HCT116 (cell line): ENCODE measurements around the gene SLC6A18. TPM values are rescaled to one million over a fixed set of nuclear protein-coding genes. Genes with fewer than 3 reads are reported as not detected.
"Not testable (repeated sequence)": the region's sequence is repeated elsewhere in the genome, so short reads cannot be mapped to it uniquely, and the experiment has no call there.

Experiments
- ATAC-seq: fragments of 200-7000 bp; cut with Tn5 transposase; 2 replicates; pipeline ENCODE4 v1.9.1; 2020; ENCODE audit warnings: mild to moderate bottlenecking, moderate library complexity
- BruUV-seq: library from RNA; stranded (reverse); fragments of 400-500 nt; replicated peaks from 2 replicates; lab custom pipeline; 2021; lab: Mats Ljungman, UMichigan
- CTCF ChIA-PET: fragments of 300-600 bp; sonication (Branson Sonifier 250); formaldehyde crosslinking; loops from one replicate; lab custom pipeline; 2021; ENCODE audit warnings: antibody characterized with exemption; lab: Charles Lee
- POLR2A ChIA-PET: fragments of 300-600, 350-600 bp; sonication (Branson Sonifier 250); formaldehyde crosslinking; loops from one replicate; lab custom pipeline; 2021; ENCODE audit warnings: antibody characterized with exemption; lab: Charles Lee
- RAD21 ChIA-PET, 2 experiments: fragments of 300-600 bp; sonication (Branson Sonifier 250); formaldehyde crosslinking; loops; one replicate each; lab custom pipeline; 2023; ENCODE audit warnings: low total read pairs in 2 of 2; ENCODE audit not compliant: uncharacterized antibody in 2 of 2, unreplicated experiment in 2 of 2, low non-redundant PET in 1 of 2; lab: Charles Lee
- DNase-seq: peaks from one replicate; pipeline ENCODE4 v3.0.0-alpha.2; 2010; ENCODE audit warnings: low read depth, low spot score
- H2AFZ ChIP-seq: fragments of 200-600 bp; shearing (Covaris generic), sonication (generic); 2 replicates; pipeline ENCODE4 v1.6.1; 2017; ENCODE audit warnings: low read depth, mixed run types, mixed read lengths, antibody characterized with exemption, low read length; ENCODE audit not compliant: poor library complexity, severe bottlenecking
- H3K27ac ChIP-seq: 2 replicates; pipeline ENCODE4 v1.5.1; 2012; ENCODE audit warnings: low read depth, low read length
- H3K27me3 ChIP-seq: fragments of 200-600 bp; sonication (generic); 2 replicates; pipeline ENCODE4 v1.6.1; 2016; ENCODE audit warnings: mixed run types, low read length, mixed read lengths; ENCODE audit not compliant: insufficient read depth
- H3K36me3 ChIP-seq, 2 experiments: fragments of 200-500 bp in 1 of 2; fragments of 200-600 bp in 1 of 2; sonication (Bioruptor generic) in 1 of 2; sonication (generic) in 1 of 2; 2 replicates each; pipeline versions ENCODE4 v1.5.1 to v1.6.1; 2014 to 2016; ENCODE audit warnings: low read length in 2 of 2, inconsistent platforms in 1 of 2, mixed read lengths in 1 of 2, mixed run types in 1 of 2; ENCODE audit not compliant: insufficient read depth in 2 of 2, control insufficient read depth in 1 of 2
- H3K4me1 ChIP-seq, 2 experiments: fragments of 200-600 bp in 1 of 2; sonication (generic) in 1 of 2; 2 replicates each; pipeline versions ENCODE4 v1.5.1 to v1.6.1; 2012 to 2017; ENCODE audit warnings: low read length in 2 of 2, inconsistent platforms in 1 of 2, mild to moderate bottlenecking in 1 of 2, mixed read lengths in 1 of 2, mixed run types in 1 of 2, moderate library complexity in 1 of 2; ENCODE audit not compliant: insufficient read depth in 2 of 2, control insufficient read depth in 1 of 2
- H3K4me2 ChIP-seq: fragments of 200-600 bp; sonication (generic); 2 replicates; pipeline ENCODE4 v1.6.1; 2017; ENCODE audit warnings: mixed run types, low read length, mixed read lengths
- H3K4me3 ChIP-seq, 2 experiments: fragments of 200-600 bp in 1 of 2; sonication (generic) in 1 of 2; replicated peaks in 1 of 2; 2 replicates each; pipeline ENCODE4 v1.5.1; 2011 to 2016; ENCODE audit warnings: low read length in 2 of 2, control low read depth in 1 of 2, low read depth in 1 of 2, mild to moderate bottlenecking in 1 of 2, mixed read lengths in 1 of 2, mixed run types in 1 of 2
- H3K79me2 ChIP-seq: fragments of 200-600 bp; sonication (generic); 2 replicates; pipeline ENCODE4 v1.6.1; 2017; ENCODE audit warnings: mild to moderate bottlenecking, mixed run types, low read length, moderate library complexity, mixed read lengths; ENCODE audit not compliant: insufficient read depth
- H3K9ac ChIP-seq: fragments of 200-600 bp; sonication (generic); 2 replicates; pipeline ENCODE4 v1.6.1; 2016; ENCODE audit warnings: low read length, mixed read lengths
- H3K9me2 ChIP-seq: fragments of 200-600 bp; sonication (generic), shearing (Covaris generic); 2 replicates; pipeline ENCODE4 v1.6.1; 2017; ENCODE audit warnings: mixed run types, mild to moderate bottlenecking, moderate library complexity; ENCODE audit not compliant: insufficient read depth
- H3K9me3 ChIP-seq, 2 experiments: fragments of 200-500 bp in 1 of 2; fragments of 200-600 bp in 1 of 2; sonication (Bioruptor generic) in 1 of 2; sonication (generic) in 1 of 2; 2 replicates each; pipeline ENCODE4 v1.6.1; 2014 to 2017; ENCODE audit warnings: low read length in 2 of 2, mixed read lengths in 2 of 2, inconsistent platforms in 1 of 2, low read depth in 1 of 2, mild to moderate bottlenecking in 1 of 2, mixed run types in 1 of 2, moderate library complexity in 1 of 2; ENCODE audit not compliant: control insufficient read depth in 1 of 2, insufficient read depth in 1 of 2
- H4K20me1 ChIP-seq: fragments of 200-600 bp; sonication (generic), shearing (Covaris generic); 2 replicates; pipeline ENCODE4 v1.6.1; 2017; ENCODE audit warnings: mixed run types, mild to moderate bottlenecking, moderate library complexity; ENCODE audit not compliant: insufficient read depth
- TCF7L2 ChIP-seq: IDR thresholded peaks from 2 replicates; pipeline ENCODE4 v1.7.0; 2011; ENCODE audit warnings: borderline replicate concordance, inconsistent platforms; ENCODE audit not compliant: insufficient read depth, insufficient read length; ENCODE audit errors: extremely low read depth
- intact Hi-C: fragments of 100-400 bp; cut with micrococcal nuclease; formaldehyde crosslinking; loops from 2 replicates; pipeline ENCODE4 v1.10.0; 2022
- total RNA-seq: library from RNA; stranded (reverse); gene quantifications from one replicate; pipeline ENCODE4 v1.2.1, GENCODE V29; 2021; ENCODE audit not compliant: unreplicated experiment

Gene SLC6A18
- total RNA-seq, 1 experiment from 2014 or later = not detected

DNA sequence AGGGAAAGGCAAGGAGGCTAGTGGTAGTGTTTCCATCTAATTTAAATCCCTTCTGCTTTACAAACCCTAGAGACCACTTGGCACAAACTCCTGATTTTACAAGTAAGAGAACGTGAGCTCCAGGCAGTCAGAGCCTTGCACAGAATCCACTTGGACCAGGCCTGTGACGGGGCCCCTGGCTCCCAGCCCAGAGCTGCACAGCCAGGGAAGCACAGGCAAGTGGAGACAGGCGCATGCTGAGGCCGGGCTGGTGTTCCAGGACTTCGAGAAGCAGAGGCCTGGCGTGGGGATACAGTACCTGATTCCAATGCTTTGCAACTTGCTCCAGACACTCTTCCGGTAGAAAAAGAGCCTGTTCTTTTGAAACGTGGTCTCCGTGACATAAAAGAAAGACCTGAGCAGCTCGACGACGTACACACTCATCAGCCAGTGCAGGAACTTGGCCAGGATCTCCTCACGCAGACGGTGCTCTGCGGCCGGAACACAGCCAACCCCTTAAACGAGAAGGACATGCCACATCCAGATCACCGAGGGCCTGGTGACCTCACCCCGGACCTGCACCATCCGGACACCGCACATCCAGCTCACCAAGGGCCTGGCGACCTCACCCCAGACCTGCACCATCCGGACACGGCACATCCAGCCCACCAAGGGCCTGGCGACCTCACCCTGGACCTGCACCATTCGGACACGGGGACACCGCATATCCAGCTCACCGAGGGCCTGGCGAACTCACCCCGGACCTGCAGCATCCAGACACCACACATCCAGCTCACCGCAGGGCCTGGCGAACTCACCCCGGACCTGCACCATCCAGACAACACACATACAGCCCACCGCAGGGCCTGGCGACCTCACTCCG is 57.2 kb downstream of the SLC6A18 start (continued):
- TF ChIP-seq TCF7L2 = no peak

DNA sequence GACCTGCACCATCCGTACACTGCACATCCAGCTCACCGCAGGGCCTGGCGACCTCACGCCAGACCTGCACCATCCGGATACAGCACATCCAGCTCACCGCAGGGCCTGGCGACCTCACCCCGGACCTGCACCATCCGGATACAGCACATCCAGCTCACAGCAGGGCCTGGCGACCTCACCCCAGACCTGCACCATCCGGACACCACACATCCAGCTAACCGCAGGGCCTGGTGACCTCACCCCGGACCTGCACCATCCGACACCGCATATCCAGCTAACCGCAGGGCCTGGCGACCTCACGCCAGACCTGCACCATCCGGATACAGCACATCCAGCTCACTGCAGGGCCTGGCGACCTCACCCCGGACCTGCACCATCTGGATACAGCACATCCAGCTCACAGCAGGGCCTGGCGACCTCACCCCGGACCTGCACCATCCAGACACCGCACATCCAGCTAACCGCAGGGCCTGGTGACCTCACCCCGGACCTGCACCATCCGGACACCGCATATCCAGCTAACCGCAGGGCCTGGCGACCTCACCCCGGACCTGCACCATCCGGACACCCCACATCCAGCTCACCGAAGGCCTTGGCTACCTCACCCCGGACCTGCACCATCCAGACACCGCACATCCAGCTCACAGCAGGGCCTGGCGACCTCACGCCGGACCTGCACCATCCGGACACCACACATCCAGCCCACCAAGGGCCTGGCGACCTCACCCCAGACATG is 58.0 kb downstream of the SLC6A18 start:
- H3K79me2 ChIP-seq, H2AFZ ChIP-seq, intact Hi-C loops, CTCF ChIA-PET, H3K36me3 ChIP-seq, H3K4me2 ChIP-seq, BruUV-seq, H3K9ac ChIP-seq, ATAC-seq, H4K20me1 ChIP-seq, H3K9me3 ChIP-seq, H3K4me3 ChIP-seq, H3K27ac ChIP-seq, RAD21 ChIA-PET, DNase-seq, H3K4me1 ChIP-seq, H3K27me3 ChIP-seq, H3K9me2 ChIP-seq: not testable (repeated sequence)
- POLR2A ChIA-PET = interaction anchor here (1.0 kb wide), 1 partner anchor 259 kb away, joined by 4 read pairs; no protein-coding TSS in a partner anchor

DNA sequence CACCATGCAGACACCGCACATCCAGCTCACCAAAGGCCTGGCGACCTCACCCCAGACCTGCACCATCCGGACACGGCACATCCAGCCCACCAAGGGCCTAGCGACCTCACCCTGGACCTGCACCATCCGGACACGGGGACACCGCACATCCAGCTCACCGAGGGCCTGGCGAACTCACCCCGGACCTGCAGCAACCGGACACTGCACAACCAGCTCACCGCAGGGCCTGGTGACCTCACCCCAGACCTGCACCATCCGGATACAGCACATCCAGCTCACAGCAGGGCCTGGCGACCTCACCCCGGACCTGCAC is 58.5 kb downstream of the SLC6A18 start:
- H3K27ac ChIP-seq, H3K4me2 ChIP-seq, ATAC-seq, H3K9me3 ChIP-seq, BruUV-seq, H4K20me1 ChIP-seq, H3K9ac ChIP-seq, H3K4me1 ChIP-seq, H3K79me2 ChIP-seq, H3K9me2 ChIP-seq, RAD21 ChIA-PET, H2AFZ ChIP-seq, CTCF ChIA-PET, DNase-seq, H3K27me3 ChIP-seq, H3K4me3 ChIP-seq, H3K36me3 ChIP-seq, intact Hi-C loops: not testable (repeated sequence)
- POLR2A ChIA-PET = interaction anchor here (1.0 kb wide), 1 partner anchor 259 kb away, joined by 4 read pairs; no protein-coding TSS in a partner anchor

DNA sequence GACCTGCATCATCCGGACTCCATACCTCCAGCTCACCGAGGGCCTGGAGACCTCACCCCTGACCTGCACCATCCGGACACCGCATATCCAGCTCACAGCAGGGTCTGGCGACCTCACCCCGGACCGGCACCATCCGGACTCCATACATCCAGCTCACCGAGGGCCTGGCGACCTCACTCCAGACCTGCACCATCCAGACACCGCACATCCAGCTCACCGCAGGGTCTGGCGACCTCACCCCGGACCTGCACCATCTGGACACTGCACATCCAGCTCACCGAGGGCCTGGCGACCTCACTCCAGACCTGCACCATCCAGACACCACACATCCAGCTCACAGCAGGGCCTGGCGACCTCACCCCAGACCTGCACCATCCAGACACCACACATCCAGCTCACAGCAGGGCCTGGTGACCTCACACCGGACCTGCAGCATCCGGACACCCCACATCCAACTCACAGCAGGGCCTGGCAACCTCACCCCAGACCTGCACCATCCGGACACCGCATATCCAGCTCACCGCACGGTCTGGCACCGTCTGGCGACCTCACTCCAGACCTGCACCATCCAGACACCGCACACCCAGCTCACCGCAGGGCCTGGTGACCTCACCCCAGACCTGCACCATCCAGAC is 59.3 kb downstream of the SLC6A18 start:
- intact Hi-C loops, H3K4me2 ChIP-seq, H3K36me3 ChIP-seq, ATAC-seq, RAD21 ChIA-PET, H3K79me2 ChIP-seq, H2AFZ ChIP-seq, H3K4me1 ChIP-seq, H3K4me3 ChIP-seq, H3K27ac ChIP-seq, H3K9ac ChIP-seq, H3K27me3 ChIP-seq, H3K9me3 ChIP-seq, CTCF ChIA-PET, BruUV-seq, DNase-seq, H3K9me2 ChIP-seq, H4K20me1 ChIP-seq: not testable (repeated sequence)
- POLR2A ChIA-PET = interaction anchor here (1.0 kb wide), 1 partner anchor 258 kb away, joined by 4 read pairs; no protein-coding TSS in a partner anchor
